SW 1271 (cell line): Measurements from ENCODE around the gene HLCS.

Source experiments
- DNase-seq, 2 experiments: peaks; one replicate each; lab custom pipeline; 2025; lab: John Stamatoyannopoulos, UW

HLCS gene

DNA sequence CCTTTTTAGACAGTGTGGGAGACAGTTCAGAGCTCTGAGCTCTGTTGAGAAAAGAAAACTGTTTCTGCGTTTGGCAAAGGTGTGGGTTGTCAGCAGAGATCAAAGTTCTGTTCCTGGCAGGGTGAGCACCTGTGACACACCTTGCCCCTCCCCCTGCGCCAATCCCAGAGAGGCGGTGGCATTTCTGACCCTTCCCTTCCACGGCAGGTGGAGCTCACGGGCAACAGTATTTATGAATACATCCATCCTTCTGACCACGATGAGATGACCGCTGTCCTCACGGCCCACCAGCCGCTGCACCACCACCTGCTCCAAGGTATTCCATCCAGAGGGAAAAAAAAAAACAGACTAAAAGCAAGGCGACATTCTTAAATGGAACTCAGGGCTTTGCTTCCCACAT, 246.9 kb downstream of the HLCS start:
- DNase-seq: no peak

DNA sequence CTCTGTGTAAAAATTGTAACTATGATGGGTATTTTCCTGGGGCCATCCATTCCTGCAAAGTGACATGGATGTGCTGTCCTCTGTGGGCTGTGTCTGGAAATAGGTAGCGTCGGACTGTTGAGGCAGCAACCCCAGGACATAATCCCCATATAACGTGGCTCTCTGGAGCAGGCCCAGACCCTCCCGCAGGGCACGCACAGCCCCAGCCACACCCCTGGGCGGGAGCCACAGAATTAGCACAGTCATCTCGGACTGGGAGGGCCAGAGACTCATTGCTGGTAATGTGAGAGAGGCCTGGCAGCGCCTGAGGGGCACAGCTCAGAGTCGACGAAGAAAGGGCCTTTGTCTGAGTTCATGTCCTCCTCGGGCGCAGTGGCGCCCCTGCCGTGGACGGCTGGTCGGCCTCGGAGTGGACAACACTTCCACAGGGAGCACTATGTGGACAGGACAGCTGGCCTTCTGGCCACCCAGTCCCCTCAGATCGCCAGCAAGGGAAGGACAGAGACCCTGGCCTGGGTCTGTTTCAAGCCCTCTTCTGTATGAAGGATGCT, 247.4 kb downstream of the HLCS start:
- DNase-seq: no peak

DNA sequence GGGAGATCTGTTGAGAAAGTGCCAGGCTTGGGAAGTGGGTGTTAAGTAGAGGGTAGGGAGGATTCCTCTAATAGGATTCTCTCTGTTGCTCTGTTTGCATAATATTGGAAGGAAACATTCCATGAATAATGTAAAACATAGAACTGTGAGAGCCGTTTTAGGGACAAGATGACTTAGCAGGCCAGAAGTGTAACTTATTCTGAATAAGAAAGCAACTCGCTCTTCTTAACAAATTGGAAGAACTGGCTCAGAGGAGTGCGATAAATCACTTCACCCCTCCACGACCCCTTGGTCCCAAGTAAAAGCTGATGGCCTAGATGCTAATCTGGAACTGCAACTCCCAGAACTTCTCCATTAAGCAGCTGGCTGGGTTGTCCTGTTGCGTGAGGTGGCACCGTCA, 248.5 kb downstream of the HLCS start:
- DNase-seq: no peak

DNA sequence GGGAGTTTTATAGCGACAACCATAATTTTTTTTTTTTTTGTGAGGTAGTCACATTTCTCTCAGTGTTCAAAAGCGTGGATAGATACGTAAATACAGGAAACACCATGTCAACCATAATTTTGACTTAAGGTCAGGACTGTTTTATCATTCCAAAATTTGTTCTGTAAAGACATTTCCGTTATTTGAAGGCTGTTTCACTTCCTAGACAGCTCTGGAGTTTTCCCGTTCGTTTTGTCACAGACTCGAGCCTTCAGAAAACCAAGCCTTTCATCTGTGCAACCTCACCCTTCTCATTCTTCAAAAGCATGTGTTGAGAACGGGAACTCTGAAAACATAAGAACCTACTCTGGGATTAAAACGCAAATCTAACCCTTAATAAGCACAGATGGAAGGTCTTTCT, 249.6 kb downstream of the HLCS start:
- DNase-seq: no peak

DNA sequence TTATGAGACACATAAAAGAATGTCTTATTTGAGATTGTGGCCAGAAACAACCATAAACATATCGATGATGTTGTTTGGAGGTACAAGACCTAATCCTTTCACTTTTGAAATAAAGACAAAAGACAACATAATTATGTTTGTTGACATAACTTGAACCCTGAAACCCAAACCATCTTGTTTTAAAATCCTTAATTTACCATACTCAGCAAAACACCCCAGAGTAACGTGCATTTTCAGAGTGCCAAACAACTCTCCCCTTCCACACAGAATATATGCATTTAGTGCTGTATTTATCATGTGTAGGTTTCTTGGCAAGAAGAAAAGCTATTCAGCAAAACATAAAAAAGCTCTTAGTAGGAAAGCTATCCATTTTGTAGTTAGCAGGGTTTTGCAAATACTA, 250.1 kb downstream of the HLCS start:
- no peak for DNase-seq

DNA sequence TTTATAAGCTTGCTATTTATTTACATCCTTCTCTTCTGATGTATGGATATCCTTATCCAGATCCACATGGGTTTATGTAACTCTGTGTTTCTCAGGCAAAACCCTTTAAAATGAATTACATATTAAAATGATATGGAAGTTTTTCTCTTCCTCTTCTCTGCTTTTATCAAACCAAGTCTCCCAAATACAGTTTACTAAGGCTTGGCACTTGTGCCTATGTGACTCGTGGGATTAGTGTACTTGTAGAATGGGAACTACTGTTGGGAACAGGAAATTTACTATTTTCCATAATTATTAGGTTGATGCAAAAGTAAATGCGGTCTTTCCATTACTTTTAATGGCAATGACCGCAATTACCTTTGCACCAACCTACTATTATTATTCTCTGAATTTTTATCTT, 252.7 kb downstream of the HLCS start:
- no peak for DNase-seq

DNA sequence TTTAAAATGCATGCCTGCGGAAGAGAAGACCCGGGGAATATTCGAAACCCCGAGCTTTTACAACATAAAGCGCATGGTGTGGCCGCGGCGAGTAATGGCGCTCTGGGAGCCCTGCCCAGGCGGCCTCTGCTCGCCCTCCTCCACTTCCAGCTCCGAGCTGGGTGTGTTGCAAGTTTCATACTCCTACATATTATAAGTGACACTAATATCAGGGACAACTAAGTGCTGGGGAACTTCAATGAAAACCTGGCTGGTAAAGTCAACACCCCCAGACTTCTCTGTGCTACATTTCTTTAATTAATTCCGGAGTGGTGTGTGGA, 255.8 kb downstream of the HLCS start:
- no peak for DNase-seq

DNA sequence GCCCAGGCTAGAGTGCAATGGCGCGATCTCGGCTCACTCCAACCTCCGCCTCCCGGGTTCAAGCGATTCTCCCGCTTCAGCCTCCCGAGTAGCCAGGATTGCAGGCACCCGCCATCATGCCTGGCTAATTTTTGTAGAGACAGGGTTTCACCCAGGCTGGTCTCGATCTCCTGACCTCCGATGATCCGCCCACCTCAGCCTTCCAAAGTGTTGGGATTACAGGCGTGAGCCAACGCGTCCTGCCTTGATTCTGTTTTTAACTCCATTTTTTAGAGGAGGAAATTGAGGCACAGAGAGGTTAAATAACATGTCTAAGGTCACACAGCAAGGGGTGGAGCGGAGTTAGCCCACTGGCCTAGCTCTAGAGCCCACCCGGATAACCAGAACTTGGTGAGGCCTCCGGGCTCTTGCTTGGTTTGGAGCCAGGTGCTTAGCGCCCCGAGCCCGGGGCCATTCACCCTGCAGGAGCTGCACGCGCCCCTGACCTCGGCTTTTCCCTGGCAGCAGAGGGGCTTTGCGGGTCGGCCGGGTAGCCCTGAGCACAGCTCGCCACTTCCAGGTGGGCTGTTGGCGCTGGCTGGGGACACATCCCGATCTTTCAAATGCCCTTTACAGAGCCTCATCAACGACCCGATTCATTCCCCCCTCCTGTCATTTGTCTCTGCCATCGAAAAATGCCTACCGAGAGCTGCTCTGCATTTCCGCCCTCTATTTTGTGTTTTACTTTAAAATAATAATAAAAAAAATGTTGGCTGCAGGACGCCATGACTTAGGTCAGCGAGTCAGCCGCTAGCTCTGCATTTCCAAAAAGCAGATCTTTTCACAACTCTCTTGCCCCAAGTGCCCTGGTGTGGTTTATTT, 256.4 kb downstream of the HLCS start:
- no peak for DNase-seq

DNA sequence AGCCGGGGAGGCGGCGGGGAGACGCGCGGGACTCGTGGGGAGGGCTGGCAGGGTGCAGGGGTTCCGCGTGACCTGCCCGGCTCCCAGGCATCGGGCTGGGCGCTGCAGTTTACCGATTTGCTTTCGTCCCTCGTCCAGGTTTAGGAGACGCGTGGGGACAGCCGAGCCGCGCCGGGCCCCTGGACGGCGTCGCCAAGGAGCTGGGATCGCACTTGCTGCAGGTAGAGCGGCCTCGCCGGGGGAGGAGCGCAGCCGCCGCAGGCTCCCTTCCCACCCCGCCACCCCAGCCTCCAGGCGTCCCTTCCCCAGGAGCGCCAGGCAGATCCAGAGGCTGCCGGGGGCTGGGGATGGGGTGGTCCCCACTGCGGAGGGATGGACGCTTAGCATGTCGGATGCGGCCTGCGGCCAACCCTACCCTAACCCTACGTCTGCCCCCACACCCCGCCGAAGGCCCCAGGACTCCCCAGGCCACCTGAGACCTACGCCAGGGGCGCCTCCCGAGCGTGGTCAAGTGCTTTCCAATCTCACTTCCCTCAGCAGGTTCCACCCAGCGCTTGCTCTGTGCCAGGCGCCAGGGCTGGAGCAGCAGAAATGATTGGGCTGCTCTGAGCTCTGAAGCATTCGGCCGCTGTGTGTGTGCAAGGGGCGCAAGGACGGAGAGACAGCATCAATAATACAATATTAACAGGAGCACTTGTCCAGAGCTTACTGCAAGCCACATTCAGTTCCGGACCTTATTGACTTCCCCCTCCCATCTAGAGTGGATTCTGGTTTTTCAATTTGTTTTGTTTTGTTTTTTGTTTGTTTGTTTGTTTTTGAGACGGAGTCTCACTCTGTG, 257.2 kb downstream of the HLCS start:
- no peak for DNase-seq

DNA sequence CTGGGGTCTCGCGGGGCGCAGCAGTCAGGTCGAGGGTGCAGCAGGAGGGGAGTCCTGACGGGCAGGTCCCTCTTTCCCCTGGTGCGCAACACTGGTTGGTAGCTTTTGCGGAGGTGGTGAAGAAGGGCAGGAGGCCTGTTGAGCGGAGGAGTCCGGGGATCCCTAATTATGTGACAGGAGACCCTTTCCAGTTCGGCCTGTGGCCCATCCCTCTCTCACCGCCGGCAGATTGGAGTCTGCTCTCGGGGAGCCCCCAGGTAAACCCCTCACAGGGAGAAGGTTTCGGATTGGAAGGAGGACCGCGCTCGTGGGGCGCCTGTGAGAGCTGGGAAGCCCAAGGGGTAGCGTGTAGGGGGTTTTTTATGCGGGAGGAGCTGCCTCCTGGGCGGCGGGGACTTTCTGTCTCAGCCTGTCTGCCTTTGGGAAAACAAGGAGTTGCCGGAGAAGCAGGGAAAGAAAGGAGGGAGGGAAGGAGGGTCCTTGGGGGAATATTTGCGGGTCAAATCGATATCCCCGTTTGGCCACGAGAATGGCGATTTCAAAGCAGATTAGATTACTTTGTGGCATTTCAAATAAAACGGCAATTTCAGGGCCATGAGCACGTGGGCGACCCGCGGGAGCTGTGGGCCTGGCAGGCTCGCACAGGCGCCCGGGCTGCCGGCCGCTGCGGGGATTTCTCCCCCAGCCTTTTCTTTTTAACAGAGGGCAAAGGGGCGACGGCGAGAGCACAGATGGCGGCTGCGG, 258.0 kb downstream of the HLCS start:
- DNase-seq: no peak

DNA sequence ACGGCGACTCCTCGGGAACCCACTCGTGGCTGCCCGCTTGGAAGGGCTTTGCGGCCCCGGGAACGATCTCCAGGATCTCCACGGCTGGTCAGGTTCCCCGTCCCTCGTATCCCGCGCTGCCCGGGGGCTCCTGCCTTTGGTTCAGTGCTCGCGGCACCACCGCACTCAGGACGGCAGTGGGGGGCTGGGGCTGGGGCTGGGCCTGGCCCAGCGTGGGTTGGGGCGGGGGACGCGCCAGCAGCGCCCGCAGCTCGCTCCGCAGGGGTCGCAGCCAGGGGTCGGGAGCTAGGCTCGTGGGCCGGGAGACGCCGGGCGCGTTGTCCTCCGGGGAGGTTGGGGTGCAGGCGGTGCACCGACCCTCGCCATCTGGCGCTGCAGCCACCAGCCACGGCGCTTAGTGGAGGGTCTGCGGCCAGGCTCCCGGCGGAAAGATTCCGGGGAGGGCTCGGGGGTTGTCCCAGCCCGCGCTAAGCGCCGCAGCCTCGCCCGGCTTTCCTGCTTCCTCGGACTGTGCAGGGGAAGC, 258.6 kb downstream of the HLCS start:
- no peak for DNase-seq

DNA sequence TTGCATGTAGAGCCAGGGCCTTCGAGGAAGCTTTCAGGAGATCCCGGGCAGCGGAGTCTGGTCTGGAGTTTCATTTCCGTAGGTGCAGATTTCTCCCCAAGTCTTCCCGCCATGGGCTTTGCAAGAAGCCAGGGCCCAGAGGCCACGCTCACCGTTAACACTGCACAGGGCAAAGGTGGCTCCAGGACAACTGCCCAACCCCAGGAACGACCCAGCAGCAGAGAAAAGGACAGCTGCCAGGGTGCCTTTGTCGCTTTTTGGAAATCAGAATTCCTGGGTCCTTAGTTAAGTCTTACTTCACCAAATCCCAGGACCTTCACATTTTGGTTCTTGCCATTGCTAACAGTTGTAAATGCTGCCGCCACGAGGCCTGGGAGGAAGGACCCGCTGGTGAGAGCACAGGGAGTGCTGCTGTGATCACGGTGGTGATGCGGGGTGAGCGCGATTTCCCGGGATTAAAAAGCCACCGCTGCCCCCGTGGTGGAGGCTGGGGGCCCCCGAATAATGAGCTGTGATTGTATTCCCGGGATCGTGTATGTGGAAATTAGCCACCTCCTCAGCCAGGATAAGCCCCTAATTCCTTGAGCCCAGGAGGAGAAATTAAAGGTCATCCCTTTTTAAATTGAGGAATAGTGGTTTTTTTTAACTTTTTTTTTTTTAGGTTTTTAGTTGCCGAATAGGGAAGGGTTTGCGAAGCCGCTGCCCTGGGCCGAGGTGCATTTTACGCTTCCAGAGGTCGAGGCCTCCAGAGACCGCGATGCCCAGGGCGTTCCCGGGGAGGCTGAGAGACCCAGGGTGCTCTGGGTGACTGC, 259.3 kb downstream of the HLCS start:
- DNase-seq: no peak

DNA sequence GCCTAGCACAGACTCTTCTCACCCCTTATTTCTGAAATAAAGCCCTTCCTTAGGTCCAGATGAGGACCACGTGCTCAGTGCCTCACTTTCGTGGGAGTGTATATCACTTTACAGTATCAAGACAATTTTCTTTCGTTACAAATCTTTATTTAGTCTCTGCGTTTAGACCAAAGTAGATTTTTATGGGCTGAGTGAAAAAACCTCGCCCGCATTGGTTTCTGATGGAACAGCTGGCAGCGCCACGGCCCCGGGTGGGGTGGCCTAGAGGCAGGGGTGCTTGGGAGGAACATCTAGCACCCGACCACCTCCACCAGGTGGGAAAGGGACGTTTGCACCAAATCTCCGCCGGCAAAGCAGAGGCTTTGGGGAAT, 260.0 kb downstream of the HLCS start:
- no peak for DNase-seq

DNA sequence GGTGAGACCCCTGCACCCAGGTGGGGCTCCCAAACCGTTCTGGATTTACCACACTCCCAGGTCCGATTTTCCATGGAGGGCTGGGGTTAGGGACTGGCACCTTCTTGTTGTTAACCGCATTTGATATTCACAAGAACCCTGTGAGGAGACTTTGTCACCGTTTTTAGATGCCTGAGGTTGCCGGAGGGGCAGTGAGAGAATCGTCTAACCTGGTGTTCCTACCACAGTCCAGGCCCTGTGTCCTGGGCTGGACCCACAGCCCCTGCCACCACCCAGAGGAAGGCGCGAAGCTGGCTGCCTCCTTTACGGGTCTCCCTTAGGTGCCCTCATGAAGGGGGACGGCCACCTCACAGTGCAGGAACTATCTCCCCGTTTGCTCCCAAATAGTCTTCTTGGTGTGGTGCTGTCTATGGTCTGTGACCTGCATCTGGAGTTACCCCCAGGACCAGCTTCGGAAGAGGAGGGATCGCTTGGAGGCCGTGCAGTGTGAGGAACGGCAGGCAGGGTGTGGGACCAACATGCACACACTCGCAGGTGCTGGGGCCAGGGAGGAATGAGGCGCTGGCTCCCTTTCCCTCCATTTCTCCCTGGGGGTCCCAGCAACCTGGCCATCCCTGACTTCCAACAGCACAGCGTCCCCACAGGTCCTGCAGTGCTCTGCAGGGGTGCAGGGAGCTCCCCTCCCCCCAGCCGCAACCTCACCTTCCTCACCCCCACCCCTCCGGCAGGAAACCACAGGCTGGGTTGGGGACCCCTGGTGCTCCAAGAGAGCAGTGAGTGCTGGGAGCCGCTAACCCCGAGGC, 260.6 kb downstream of the HLCS start:
- no peak for DNase-seq

DNA sequence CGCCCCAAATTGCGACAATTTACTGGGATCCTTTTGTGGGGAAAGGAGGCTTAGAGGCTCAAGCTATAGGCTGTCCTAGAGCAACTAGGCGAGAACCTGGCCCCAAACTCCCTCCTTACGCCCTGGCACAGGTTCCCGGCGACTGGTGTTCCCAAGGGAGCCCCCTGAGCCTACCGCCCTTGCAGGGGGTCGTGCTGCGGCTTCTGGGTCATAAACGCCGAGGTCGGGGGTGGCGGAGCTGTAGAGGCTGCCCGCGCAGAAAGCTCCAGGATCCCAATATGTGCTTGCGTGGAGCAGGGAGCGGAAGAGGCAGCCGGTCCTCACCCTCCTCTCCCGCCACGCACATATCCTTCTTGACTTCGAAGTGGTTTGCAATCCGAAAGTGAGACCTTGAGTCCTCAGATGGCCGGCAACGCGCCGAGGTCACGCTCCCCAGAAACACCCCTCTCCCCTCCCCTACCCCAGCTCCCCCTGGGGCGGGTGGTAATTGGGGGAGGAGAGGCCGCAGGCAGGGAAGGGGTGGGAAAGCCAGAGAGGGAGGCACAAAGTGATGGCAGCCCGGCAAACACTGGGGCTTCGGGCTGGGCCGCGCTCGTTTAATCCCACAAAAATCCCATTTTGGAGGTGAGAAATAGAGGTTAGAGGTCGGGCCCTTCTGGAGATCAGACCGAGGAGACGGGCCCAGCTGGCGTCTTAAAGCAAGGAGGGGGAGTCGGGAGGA, 261.4 kb downstream of the HLCS start:
- DNase-seq: no peak

DNA sequence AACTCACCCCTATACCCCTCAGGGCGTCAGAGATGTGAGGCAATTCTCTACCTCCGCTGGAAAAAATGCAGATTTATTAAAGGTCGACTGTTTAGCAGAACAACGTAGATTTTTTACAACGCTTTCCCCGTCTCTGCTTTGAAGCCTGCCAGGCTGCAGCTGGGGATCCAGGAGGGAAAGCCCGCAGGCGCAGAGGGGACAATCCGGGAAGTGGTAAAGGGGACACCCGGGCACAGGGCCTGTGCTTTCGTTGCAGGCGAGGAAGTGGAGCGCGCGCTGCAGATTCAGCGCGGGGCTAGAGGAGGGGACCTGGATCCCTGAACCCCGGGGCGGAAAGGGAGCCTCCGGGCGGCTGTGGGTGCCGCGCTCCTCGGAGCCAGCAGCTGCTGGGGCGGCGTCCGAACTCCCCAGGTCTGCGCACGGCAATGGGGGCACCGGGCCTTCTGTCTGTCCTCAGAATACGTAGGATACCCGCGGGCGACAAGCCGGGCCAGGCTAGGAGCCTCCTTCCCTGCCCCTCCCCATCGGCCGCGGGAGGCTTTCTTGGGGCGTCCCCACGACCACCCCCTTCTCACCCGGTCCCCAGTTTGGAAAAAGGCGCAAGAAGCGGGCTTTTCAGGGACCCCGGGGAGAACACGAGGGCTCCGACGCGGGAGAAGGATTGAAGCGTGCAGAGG, 262.1 kb downstream of the HLCS start:
- no peak for DNase-seq

DNA sequence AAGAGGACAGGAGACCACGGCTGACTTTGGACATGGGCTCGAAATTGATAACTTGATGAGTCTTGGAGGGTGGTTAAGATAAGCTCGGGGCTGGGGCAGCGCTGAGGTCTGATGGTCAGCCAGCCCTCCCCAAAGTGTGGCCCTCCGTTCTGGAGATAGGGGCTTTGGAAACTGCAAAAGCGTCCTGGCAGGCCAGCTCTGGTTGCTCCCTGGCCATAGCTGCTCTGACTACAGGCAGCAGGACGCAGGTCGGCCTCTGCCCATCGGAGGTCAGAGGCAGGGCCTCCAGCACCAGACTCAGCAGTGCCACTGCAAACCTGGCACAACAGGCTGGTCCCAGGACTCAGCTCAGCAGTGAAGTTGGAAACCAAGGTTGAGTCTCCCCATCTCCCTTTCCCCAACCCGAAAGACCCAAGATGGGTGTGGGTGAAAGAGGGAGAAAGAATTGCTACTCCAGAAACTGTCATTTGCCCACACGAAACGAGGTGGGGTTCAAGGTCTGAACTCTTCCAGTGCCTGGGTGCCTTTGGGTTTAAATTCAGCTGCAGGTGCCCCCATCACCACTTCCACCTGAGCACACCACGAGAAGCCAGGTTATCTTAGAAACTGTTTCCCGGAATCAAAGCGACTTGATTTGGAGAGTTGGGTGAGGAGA, 262.7 kb downstream of the HLCS start:
- DNase-seq: no peak

DNA sequence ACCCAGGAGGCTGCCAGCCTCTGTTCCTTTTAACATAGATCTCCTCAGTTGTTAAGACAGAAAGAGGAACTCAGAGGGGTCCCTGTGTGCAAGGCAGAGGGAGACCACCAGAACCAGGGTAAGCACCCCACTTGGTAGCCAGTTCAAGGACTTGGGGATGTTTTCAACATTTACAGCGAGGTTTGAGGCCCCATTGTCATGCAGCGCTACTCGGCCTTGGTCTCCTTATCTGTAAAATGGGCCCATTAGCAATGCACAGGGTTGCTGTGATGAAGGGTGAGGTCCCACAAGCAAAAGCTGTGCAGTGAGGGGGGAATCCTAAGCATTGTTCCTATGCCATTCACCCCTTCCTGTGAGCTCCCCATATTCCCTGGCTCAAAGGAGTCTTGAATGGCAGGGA, 263.3 kb downstream of the HLCS start:
- DNase-seq: no peak

DNA sequence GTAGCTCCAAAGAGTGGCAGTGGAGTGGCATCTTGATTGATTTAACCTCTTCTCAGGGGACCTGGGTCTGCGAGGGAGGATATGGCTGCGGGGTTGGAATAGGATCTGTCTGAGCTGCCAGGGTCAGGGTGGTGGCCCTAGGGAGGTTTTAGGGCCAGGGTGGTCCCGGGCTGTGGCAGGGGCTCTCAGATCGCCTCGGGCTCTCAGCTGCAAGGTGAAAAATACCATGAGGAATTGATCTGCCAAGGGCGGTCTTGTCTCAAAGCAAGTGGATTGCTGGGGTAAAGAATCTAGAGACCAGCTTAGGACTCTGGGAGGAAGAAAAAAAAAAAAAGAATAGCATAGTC, 263.9 kb downstream of the HLCS start:
- no peak for DNase-seq
